NCI-H1417 treated with DMSO at 0.1 percent for 48 hours (cell line): ENCODE data around the gene TMEM82.
"Not testable (repeated sequence)": the region's sequence is repeated elsewhere in the genome, so short reads cannot be mapped to it uniquely, and the experiment has no call there.

Source experiments
- DNase-seq: peaks from one replicate; lab custom pipeline; 2025; lab: John Stamatoyannopoulos, UW

Gene TMEM82

GRCh38 chr1:15742339-15742801 is at the start of gene TMEM82:
Gene TMEM82, plus strand, starts transcription at chr1:15742499. Its CDS starts 61 bp downstream, at chr1:15742560.
- DNase-seq = no peak

GRCh38 chr1:15693371-15693770 is 48.9 kb upstream of the TMEM82 start:
- no peak for DNase-seq

- DNase-seq = no peak
These were observed 45.3 kb upstream of the TMEM82 start for GRCh38 chr1:15696956-15697521.

GRCh38 chr1:15698201-15698600 is 44.1 kb upstream of the TMEM82 start:
- DNase-seq = no peak

- not testable (repeated sequence) for DNase-seq
These were observed 43.0 kb upstream of the TMEM82 start for GRCh38 chr1:15699321-15699720.

GRCh38 chr1:15700508-15700907 is 41.8 kb upstream of the TMEM82 start:
- DNase-seq = no peak

- no peak for DNase-seq
These were observed 40.5 kb upstream of the TMEM82 start for GRCh38 chr1:15701784-15702183.

- no peak for DNase-seq
These were observed 39.4 kb upstream of the TMEM82 start for GRCh38 chr1:15702722-15703550.

- no peak for DNase-seq
These were observed 38.7 kb upstream of the TMEM82 start for GRCh38 chr1:15703562-15703961.

- no peak for DNase-seq
These were observed 37.6 kb upstream of the TMEM82 start for GRCh38 chr1:15704526-15705183.

GRCh38 chr1:15705184-15705566 is 37.1 kb upstream of the TMEM82 start:
- no peak for DNase-seq

GRCh38 chr1:15706751-15707150 is 35.5 kb upstream of the TMEM82 start:
- DNase-seq = no peak

- DNase-seq = no peak
These were observed 34.9 kb upstream of the TMEM82 start for GRCh38 chr1:15707239-15707925.

GRCh38 chr1:15708486-15709137 is 33.7 kb upstream of the TMEM82 start:
- no peak for DNase-seq

- DNase-seq = peak; percentile 34
These were observed 33.1 kb upstream of the TMEM82 start for GRCh38 chr1:15709226-15709625.

- no peak for DNase-seq
These were observed 30.1 kb upstream of the TMEM82 start for GRCh38 chr1:15712168-15712567.

GRCh38 chr1:15714406-15715136 is 27.7 kb upstream of the TMEM82 start:
- no peak for DNase-seq

GRCh38 chr1:15717418-15718125 is 24.7 kb upstream of the TMEM82 start:
- DNase-seq = no peak

- DNase-seq = no peak
These were observed 24.1 kb upstream of the TMEM82 start for GRCh38 chr1:15718199-15718601.

GRCh38 chr1:15719381-15720120 is 22.7 kb upstream of the TMEM82 start:
- no peak for DNase-seq
